Nephron progenitor cell (in vitro differentiated cells): ENCODE measurements around the gene DOK7.
A peak's percentile ranks its signal among the peaks of the same experiment; 100 is the strongest.

Experiments used
- DNase-seq: peaks from one replicate; pipeline ENCODE4 v3.0.0; 2021
- H3K27ac Mint-ChIP-seq: 2 replicates; pipeline ENCODE4 v1.8.0; 2021; ENCODE audit warnings: mild to moderate bottlenecking, moderate library complexity, mixed read lengths
- H3K27me3 Mint-ChIP-seq: 2 replicates; pipeline ENCODE4 v1.8.0; 2021; ENCODE audit warnings: mild to moderate bottlenecking, low read depth, mixed read lengths; ENCODE audit not compliant: poor library complexity
- H3K36me3 Mint-ChIP-seq: 2 replicates; pipeline ENCODE4 v1.8.0; 2021; ENCODE audit warnings: low read depth, mixed read lengths
- H3K4me1 Mint-ChIP-seq: 2 replicates; pipeline ENCODE4 v1.8.0; 2021; ENCODE audit warnings: mixed read lengths
- H3K4me3 Mint-ChIP-seq: 2 replicates; pipeline ENCODE4 v1.8.0; 2021; ENCODE audit warnings: mild to moderate bottlenecking, moderate library complexity, mixed read lengths
- H3K9me3 Mint-ChIP-seq: 2 replicates; pipeline ENCODE4 v1.8.0; 2021; ENCODE audit warnings: mild to moderate bottlenecking, moderate library complexity, mixed read lengths
- CTCF ChIP-seq: fragments of 200-600 bp; sonication (generic); IDR thresholded peaks from 2 replicates; pipeline ENCODE4 v1.5.0; 2021; ENCODE audit warnings: antibody characterized with exemption

The DOK7 gene

DNA sequence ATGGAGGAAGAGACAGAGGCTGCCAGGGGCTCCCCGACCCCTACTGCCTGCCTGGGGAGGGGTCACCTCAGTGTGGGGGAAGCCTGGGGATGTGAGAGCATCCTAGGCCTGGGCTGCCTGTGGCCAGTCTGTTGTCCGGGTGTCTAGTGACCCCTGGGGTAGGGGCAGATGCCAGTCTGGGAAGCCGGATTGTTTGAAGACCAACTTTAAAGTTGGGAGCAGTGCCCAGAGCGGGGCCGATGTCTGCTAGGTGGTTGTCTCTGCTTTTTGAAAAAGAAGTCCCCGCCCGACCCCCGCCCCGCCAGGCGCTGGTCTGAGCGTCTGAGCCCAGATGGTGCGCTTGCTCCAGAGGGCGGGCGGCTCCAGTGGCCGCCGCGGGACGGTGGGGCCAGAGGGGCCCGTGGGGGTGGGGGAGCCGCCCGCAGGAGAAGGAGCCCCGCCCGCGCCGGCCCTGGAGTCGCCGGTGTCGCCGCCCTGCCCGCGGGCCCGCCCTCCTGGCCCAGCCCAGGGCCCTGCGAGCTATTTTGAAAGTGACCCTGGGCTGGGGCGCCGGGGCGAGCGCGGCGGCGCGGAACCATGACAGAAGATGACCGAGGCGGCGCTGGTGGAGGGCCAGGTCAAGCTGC, at the start of gene DOK7:
Gene DOK7, plus strand, starts transcription at position 517 of the 626 bp plus-strand sequence. Its CDS starts 70 bp downstream, at position 587.
- peak within 1 kb of the TSS; percentile 64 for H3K4me3 Mint-ChIP-seq
- DNase-seq, result peak; percentile 80

DNA sequence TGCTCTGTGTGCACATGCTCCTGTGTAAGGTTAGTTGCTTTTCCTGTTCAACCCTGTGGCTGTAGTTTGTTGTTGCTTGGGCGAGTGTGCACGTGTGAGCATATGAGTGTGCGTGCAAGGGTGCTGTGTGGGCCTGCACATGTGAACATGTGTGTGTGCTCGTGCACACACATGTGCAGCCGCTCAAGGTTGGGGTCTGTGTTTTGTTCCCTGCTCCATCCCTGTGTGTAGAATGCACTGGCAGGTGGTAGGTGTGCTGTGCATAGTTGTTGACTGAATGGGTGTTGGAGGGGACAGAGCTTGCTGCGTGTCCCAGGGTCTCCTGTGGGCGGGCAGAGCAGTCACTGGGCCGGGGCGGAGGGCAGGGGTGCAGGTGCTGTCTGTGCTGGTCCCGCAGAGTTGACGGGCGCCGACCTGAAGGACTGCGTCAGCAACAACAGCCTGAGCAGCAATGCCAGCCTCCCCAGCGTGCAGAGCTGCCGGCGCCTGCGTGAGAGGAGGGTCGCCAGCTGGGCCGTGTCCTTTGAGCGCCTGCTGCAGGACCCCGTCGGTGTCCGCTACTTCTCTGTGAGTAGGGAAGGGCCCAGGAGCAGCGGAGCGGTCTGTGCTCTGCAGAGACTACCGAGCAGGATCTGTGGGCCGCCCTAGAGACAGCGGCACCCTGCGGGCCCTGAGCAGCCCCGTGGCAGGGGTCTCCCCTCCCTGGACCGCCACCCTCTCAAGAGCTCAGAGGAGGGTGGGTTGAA, 49.3 kb upstream of the DOK7 start:
- Mint-ChIP-seq H3K4me1 (peaks cover 78% of the 10 kb centered on the region), H3K9me3 (no peaks in the 10 kb centered on the region), H3K36me3 (peaks cover 35% of the 10 kb centered on the region), H3K27me3 (no peaks in the 10 kb centered on the region), H3K27ac (peak overlapping the region; percentile 44), H3K4me3 (no peak overlapping the region)
- no peak for TF ChIP-seq CTCF
- DNase-seq, result peak; percentile 37

More for the DNA sequence above, at the start of gene DOK7:
- Mint-ChIP-seq H3K36me3 (no peaks in the 10 kb centered on the region), H3K9me3 (peaks cover 9% of the 10 kb centered on the region), H3K4me1 (peaks cover 30% of the 10 kb centered on the region), H3K27ac (no peak within 1 kb of the TSS), H3K27me3 (peaks cover 19% of the 10 kb centered on the region)
- TF ChIP-seq CTCF, result no peak

DNA sequence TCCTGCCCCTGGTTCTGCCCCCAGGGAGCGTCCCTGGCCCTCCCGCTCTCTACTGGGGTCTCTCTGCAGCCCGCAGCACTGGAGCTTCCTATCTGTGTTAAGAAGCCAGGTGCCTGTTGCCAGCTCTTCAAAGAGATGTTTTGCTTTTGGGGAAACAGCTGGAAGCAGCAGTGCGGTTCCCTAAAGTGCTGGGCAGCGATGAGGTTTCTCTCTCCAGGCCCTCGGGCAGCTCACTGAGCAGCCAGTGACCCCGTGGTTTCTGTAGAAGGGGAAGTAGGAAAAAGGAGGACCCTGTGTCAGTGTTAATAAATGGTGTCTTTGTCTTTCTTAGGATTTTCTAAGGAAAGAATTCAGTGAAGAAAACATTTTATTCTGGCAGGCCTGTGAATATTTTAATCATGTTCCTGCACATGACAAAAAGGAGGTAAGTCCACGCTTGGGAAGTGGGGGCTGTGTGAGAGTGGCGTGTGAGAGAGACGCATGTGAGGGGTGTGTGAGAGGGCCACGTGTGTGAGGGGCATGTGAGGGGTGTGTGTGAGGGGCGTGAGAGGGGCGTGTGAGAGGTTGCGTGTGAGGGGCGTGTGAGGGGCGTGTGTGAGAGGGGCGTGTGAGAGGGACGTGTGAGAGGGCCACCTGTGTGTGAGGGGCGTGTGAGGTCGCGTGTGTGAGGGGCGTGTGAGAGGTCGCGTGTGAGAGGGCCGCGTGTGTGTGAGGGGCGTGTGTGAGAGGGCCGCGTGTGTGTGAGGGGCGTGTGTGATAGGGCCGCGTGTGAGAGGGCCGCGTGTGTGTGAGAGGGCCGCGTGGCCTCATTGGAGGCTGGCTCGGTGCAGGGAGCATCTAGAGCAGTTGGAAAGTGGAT, 48.5 kb upstream of the DOK7 start:
- Mint-ChIP-seq H3K27me3 (no peaks in the 10 kb centered on the region), H3K9me3 (no peaks in the 10 kb centered on the region), H3K27ac (peak overlapping the region; percentile 90), H3K4me3 (no peak overlapping the region), H3K4me1 (peaks cover 70% of the 10 kb centered on the region), H3K36me3 (peaks cover 37% of the 10 kb centered on the region)
- TF ChIP-seq CTCF, result no peak
- no peak for DNase-seq

GRCh38 chr4:3415471-3416141, 47.5 kb upstream of the DOK7 start:
- Mint-ChIP-seq H3K27me3 (no peaks in the 10 kb centered on the region), H3K4me1 (peaks cover 65% of the 10 kb centered on the region), H3K36me3 (peaks cover 41% of the 10 kb centered on the region), H3K27ac (peak overlapping the region; percentile 84), H3K4me3 (no peak overlapping the region), H3K9me3 (no peaks in the 10 kb centered on the region)
- no peak for DNase-seq
- no peak for TF ChIP-seq CTCF

GRCh38 chr4:3416270-3416669, 46.8 kb upstream of the DOK7 start:
- Mint-ChIP-seq H3K4me1 (peaks cover 59% of the 10 kb centered on the region), H3K27ac (peak overlapping the region; percentile 80), H3K27me3 (no peaks in the 10 kb centered on the region), H3K4me3 (no peak overlapping the region), H3K36me3 (peaks cover 41% of the 10 kb centered on the region), H3K9me3 (no peaks in the 10 kb centered on the region)
- TF ChIP-seq CTCF, result no peak
- no peak for DNase-seq
